ENCODE results near the gene RNF130.

DNA sequence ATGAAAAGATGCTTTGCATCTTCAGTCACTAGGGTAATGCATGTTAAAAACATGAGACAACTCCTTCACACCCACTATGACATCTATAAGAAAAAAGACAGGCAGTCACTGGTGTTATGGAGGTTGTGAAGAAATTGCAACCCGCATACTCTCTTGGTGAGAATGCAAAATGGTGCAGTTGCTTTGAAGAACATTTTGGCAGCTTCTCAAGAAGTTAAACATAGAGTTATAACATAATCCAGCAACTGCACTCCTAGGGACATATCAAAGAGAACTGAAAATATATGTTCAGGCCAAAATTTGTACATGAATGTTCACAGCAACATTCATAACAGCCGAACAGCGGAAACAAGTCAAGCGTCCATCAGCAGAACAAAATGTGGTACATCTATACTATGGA is 117.6 kb downstream of the RNF130 start:
- TF ChIP-seq GATA2 (IDR thresholded peaks at IDR 0.05; ENCODE audit: low read depth, low read length) = no peak
- no peak for TF ChIP-seq GATA3 (IDR thresholded peaks at IDR 0.05; ENCODE audit: low read depth, low read length)

Data from SH-SY5Y (cell line).